GDM1 (cell line): ENCODE data around the gene DLL3.
"Not testable (repeated sequence)": the region's sequence is repeated elsewhere in the genome, so short reads cannot be mapped to it uniquely, and the experiment has no call there.

ENCODE experiments used
- DNase-seq: peaks from one replicate; lab custom pipeline; 2025; lab: John Stamatoyannopoulos, UW

DLL3 gene, protein sequence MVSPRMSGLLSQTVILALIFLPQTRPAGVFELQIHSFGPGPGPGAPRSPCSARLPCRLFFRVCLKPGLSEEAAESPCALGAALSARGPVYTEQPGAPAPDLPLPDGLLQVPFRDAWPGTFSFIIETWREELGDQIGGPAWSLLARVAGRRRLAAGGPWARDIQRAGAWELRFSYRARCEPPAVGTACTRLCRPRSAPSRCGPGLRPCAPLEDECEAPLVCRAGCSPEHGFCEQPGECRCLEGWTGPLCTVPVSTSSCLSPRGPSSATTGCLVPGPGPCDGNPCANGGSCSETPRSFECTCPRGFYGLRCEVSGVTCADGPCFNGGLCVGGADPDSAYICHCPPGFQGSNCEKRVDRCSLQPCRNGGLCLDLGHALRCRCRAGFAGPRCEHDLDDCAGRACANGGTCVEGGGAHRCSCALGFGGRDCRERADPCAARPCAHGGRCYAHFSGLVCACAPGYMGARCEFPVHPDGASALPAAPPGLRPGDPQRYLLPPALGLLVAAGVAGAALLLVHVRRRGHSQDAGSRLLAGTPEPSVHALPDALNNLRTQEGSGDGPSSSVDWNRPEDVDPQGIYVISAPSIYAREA

DNA sequence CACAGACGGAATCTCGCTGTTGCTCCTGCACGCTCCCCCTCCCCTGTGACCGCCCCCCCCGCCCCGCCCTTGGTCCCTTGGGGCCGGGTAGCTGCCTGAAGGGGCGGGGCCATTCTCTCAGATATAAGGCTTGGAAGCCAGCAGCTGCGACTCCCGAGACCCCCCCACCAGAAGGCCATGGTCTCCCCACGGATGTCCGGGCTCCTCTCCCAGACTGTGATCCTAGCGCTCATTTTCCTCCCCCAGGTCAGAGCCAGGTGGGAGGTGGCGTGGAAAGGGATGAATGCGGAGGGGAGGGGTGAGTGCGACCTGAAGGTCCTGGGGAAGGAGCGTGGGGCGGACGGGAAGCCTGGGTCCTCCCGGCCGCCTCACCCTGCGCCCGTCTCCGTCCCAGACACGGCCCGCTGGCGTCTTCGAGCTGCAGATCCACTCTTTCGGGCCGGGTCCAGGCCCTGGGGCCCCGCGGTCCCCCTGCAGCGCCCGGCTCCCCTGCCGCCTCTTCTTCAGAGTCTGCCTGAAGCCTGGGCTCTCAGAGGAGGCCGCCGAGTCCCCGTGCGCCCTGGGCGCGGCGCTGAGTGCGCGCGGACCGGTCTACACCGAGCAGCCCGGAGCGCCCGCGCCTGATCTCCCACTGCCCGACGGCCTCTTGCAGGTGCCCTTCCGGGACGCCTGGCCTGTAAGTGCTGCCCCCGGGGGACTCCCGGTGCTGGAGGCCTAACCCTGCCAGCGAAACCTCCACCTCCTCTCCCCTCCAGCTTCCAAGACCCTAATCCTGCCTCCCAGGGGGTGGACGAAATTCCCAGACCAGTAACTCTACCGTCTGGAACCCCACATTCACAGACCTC is at the start of gene DLL3:
TSS of gene DLL3 (plus strand) at position 150 of the 845 bp plus-strand sequence. CDS start at position 178, 28 bp downstream.
- no peak for DNase-seq

DNA sequence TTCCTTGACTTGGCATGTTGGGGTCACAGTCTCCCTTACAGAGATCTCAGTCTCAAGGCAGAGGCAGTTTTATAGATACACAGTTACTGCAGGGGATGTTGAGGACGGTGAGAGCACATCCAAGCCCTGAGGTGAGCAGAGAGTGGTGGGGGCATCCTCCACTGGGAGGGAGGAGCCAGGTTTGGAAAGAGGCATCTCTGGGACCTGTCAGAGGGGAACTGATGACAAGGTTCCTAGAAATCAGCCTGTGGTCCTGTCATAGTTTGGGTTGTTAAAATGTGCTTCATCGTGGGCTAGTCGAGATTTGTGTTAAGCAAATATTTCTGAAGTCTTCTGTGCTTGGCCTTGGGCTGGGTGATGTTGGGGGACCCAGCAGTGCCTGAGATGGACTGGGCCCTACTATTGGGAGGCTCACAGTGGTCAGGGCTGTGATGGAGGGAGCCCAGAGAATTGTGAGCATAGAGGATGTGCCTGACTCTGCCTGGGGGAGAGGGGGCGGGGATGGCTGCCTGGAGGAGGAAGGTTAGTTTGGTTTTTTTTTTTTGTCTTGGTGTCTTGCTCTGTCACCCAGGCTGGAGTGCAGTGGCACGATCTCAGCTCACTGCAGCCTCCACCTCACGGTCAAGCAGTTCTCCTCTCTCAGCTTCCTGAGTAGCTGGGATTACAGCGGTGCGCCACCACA is 49.5 kb upstream of the DLL3 start:
- no peak for DNase-seq

DNA sequence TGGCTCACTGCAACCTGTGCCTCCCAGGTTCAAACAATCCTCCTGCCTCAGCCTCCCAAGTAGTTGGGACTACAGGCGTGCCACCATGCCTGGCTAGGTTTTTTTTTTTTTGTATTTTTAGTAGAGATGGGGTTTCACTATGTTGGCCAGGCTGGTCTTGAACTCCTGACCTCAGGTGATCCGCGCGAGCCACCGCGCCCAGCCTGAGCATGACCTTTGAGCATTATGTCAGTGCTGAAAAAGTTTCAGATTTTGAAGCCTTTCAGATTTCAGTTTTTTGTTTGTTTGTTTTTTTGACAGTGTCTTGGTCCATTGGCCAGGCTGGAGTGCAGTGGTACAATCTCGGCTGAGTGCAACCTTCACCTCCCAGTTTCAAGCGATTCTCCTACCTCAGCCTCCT is 47.5 kb upstream of the DLL3 start:
- DNase-seq = not testable (repeated sequence)

DNA sequence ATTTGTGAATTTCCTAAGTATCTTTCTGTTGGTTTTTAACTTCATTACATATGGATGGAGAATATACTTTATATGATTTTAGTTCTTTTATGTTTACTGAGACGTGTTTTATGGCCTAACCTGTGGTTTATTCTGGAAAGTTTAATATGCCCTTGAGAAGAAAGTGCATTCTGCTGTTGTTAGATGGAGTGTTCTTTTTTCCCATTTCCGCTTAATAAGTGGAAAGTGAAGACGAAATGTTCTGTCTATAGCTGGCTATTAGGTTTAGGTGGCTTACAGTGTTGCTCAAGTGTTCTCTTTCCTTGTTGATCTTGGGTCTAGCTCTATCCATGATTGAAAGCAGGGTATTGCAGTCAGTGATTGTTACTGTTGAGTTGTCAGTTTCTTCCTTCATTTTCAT is 35.3 kb upstream of the DLL3 start:
- DNase-seq = no peak

DNA sequence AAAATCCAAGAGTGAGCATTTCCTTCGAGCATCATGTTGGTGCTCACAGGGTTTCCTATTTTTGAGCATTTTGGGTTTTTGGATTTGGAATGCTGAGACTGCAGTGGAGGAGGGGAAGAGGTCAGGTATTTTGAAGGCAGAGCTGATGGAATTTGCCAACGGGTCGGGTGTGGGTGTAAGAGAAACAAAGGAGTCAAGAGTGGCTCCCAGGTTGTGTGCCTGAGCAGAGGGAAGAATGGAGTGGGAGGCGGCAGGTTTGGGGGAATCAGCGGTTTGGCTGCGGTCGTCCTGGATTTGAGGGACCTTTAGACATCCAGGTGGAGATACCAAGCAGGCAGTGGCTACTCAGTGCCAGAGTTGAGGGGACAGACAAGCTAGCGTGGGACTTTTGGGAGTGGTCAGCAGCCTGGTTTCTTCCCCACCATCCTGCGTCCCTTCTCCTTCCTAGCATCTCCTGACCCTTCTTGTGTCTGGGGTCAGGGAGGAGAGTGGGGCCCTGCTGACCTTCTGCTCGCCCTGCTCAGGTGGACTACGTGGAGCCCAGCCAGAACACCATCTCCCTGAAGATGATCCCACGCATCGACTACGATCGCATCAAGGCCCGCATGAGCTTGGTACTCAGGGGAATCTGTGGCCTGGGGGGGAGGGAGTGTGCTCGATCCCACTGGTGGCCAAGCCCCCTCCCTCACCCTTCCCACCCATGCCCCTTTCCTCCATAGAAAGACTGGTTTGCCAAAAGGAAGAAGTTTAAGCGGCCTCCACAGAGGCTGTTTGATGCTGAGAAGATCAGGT is 32.6 kb upstream of the DLL3 start:
- DNase-seq = no peak

DNA sequence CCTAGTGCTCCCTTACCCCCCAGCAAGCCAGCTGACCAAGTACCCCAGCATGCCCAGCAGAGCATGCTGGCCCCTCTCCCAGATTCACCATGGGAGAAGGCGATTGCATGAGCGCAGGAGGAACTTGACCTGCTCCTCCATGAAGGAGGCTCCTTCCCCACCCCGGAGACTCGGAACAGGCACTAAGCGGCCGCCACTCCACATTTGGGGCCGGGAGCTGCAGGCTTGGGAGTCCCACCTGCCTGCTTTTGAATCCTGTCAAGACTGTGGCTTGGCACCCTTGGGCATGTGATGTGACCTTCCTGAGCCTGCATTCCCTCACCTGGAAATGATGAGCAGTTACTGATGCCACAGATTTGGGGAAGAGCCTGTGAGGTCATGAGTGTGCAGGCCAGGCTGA is 30.8 kb upstream of the DLL3 start:
- DNase-seq = no peak

DNA sequence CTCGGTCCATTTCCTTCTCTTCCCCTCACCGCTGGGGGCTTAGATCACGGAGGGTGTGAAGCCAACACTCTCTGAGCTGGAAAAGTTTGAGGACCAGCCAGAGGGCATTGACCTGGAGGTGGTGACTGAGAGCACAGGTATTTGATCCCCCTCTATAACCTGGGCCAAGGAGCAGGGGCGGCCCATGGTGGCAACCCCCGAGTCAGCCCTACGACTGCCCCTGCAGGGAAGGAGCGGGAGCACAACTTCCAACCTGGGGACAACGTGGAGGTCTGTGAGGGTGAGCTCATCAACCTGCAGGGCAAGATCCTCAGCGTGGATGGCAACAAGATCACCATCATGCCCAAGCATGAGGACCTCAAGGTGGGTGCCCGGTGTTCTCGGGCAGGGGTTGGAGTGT is 29.7 kb upstream of the DLL3 start:
- DNase-seq = no peak

DNA sequence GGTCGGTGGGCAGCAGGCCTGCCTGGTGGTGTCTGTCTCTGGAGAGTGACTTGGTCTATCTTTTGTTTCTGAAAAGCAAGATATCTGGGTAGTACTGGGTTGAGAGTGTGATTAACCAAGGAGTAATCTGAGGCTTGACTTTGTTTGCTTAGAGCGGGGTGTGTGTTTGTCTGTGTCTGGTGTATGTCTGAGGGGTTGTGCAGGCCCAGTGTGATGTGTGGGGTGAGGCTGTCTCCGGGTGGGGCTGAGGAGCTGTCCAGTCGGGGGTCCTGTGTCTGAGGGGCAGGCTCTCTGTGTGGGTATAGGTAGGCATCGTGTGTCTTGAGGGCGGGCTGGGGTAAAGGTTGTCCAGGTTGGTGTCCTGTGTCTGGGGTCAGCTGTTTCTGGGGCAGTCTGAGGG is 29.2 kb upstream of the DLL3 start:
- DNase-seq = no peak

DNA sequence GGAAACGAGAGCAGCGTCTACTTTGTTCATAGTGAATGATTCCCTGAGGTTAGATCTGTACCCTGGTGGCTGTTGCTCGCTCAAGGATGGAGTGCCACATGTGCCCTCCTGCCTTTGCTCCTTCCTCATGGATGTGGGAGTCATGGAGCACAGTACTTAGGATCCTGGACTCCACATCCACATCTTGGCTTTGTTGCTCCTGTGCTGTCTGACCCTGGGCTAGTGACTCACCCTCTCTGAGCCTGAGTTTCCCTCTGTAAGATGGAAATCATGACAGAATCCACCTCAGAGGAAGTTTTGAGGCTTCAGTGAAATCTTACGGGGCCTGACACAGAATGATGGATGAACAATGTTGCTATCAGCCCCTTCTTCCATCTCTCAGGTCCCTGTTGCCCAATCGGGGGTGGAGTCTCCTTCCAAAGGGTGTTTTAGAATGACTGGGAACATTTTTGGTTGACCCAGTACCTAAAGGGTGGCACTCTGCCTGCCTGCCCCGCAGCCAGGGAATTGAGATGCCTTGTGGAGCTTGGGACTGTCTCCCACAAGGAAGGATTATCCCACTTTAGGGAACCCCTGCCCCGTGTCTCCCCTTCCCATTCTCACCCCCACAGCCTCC is 27.9 kb upstream of the DLL3 start:
- DNase-seq = no peak

DNA sequence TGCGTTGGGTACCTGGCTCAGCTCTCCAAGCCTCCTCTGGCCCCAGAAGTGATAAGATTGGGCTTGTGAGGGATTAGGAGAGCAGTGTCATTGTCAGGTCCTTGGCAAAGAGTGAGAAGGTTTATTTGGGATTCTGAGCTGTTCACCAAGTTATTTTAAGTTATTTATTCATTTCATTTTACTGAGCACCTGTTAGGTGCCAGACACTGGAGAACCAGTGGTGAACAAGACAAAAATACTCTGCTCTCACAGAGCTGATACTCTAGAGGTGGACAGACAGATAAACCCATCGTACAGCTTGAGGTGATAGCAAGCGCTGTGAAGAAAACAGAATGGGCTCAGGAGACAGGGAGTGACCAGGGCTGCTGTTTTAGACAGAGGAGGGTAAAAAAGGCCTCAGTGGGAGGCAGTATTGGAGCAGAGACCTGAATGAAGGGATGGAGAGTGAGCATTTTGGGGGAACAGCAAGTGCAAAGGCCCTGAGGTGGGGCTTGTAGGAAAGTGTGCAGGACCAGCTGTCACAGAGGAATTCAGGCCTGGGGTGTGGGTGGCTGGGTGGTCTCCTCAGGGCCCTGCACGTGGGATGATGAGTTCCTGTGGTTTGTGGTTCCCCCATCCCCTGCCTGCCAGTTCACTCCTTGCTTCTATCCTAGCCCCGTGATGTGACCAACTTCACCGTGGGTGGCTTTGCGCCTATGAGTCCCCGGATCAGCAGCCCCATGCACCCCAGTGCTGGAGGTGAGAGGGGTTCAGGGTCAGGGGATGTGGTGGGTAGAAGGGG is 26.8 kb upstream of the DLL3 start:
- no peak for DNase-seq

DNA sequence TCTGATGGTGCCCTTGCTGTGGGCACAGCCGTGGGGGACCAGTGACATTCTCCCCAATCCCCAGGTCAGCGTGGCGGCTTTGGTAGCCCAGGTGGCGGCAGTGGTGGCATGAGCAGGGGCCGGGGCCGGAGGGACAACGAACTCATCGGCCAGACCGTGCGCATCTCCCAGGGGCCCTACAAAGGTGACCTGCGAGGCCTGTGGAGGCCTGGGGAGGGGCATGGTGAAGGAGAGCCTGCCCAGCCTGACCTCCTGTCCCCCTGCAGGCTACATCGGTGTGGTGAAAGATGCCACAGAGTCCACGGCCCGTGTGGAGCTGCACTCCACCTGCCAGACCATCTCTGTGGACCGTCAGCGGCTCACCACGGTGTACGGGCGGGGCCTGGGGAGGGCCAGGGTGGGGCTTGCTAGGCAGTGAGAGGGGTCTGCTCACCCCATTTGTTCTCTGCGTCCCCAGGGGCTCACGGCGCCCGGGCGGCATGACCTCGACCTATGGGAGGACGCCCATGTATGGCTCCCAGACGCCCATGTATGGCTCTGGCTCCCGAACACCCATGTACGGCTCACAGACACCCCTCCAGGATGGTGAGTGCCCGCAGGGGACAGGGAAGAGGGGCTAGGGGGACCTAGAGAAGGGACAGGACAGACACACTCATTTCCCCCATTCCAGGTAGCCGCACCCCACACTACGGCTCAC is 25.9 kb upstream of the DLL3 start:
- DNase-seq = no peak

DNA sequence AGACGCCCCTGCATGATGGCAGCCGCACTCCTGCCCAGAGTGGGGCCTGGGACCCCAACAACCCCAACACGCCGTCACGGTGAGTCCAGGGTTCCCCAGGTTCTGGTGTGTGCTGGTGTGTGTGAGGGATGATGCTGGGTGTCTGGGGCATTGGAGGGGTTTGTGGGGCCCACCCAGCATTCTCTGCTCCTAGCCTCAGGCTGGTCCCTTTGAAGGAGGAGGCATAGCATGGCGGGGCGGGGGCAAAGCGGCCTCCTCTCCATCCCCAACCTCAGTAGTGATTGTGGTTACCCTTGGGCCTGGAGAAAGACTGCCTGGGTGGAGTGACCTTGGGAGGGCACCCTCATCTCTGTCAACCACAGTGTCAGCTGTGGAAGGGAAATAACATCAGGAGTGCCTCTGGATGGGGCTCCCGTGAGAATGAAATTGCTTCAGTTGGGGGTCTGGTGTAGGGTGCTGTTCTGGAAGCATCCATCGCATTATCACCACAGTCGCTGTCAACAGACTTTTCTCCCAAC is 25.2 kb upstream of the DLL3 start:
- no peak for DNase-seq

DNA sequence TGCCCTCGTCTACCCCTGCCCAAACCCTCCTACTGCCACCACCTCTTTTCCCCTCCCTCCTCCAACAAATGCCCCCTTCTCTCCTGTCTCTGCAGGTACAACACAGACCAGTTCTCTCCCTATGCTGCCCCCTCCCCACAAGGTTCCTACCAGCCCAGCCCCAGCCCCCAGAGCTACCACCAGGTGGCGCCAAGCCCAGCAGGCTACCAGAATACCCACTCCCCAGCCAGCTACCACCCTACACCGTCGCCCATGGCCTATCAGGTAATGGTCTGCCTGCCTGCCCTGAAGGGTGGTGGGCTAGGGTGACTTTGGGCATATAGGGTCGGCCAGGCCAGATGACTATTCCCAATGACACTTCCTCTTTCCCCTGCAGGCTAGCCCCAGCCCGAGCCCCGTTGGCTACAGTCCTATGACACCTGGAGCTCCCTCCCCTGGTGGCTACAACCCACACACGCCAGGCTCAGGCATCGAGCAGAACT is 24.6 kb upstream of the DLL3 start:
- peak; percentile 17 for DNase-seq

DNA sequence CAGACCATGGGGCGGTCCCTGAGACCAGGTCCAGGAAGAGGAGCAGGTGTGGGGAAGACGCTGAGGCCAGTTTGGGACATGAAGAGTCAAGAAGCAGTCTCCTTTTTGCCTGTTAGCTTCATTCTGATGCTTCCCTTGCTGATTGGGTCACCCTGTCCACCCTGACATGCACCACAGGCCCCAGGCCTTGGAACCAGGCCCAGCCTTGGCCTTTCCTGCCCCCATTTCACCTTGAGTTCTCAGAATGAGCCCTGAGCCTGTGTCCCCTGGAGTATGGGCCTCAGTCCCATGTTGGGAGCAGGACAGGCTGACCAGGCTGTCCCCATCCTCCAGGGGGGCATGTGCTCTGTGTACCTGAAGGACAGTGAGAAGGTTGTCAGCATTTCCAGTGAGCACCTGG is 23.0 kb upstream of the DLL3 start:
- no peak for DNase-seq

DNA sequence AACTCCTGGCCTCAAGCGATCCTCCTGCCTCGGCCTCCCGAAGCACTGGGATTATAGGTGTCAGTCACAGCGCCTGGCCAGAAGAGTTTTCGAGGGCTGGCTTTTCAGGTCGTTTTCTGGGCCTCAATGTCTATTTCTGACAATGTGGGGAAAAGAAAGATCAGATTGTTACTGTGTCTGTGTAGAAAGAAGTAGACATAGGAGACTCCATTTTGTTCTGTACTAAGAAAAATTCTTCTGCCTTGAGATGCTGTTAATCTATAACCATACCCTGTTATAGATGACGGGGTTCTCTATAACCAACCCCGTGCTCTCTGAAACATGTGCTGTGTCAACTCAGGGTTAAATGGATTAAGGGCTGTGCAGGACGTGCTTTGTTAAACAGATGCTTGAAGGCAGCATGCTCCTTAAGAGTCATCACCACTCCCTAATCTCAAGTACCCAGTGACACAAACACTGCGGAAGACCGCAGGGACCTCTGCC is 19.4 kb upstream of the DLL3 start:
- DNase-seq = not testable (repeated sequence)

DNA sequence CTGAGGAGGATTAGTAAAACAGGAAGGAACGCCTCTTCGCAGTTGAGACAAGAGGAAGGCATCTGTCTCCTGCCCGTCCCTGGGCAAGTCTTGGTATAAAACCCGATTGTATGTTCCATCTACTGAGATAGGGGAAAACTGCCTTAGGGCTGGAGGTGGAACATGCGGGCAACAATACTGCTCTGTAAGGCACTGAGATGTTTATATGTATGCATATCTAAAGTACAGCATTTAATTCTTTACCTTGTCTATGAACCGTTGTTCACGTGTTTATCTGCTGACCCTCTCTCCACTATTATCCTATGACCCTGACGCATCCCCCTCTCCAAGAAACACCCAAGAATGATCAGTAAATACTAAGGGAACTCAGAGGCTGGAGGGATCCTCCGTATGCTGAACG is 18.8 kb upstream of the DLL3 start:
- no peak for DNase-seq

DNA sequence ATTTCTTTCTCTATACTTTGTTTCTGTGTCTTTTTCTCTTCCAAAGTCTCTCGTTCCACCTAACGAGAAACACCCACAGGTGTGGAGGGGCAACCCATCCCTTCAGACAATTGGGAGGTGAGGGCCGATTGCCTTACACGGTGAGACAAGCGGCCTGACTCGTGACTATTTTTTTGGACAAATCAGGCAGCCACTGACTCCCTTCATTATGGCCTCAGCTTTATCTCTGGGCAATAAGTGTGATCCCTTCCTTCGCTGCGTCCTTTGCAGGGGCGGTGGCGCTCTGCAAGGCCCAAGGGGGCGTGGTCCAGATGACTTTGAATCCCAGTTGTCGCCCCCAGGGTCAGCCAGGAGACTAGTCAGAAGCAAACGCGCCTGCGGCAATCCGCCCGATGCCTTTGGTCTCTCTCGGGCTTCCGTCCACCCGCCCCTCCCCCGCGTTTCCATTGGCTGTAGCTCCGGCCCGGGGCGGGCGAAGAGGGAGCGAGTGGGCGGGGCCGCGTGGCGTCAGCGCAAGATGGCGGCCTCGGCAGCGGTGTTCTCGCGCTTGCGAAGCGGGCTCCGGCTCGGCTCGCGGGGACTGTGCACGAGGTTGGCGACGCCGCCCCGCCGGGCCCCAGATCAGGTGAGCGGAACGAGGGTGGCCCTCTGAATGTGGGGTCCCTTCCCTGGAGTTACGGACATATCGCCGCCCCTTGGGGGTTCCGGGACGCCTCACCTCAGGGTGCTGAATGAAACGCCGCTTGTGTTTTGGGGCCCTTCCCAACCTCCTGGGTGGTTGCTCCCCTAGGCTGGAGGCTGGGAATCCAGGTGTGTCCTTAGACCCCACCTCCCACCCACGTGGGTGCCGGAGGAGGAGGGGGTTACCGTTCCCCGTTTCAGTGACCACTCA is 18.2 kb upstream of the DLL3 start, which contains the start of gene TIMM50:
TSS of gene TIMM50 (plus strand) at position 502 of the 892 bp plus-strand sequence. CDS start at position 518, 16 bp downstream.
- peak; percentile 93 for DNase-seq

DNA sequence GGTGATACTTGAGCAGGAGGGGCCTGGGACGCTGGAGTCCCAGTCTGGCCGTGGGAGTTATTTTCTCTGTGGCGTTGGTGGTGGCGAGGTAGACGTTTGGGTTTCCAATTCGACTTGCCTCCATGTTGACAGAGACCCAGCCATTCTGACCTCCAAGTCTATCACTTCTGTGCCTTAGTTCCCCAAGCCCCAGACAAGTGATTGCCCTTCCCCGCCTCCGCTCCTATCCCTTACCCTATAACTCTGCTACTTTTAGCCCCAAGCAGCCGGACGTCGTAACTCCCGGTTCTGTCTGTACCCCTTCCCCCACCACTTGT is 17.6 kb upstream of the DLL3 start:
- DNase-seq = no peak
